Measurements from ENCODE around the gene ERBB4.

The ERBB4 gene

GRCh38 chr2:212409560-212409959, 129.0 kb downstream of the ERBB4 start:
- no peak for ATAC-seq
- TF ChIP-seq ARNTL (CRISPR knock-in tag; IDR thresholded peaks at IDR 0.05; ENCODE audit: borderline replicate concordance, low read depth): no peak
- no peak for TF ChIP-seq BACH2 (CRISPR knock-in tag; IDR thresholded peaks at IDR 0.05; ENCODE audit: borderline replicate concordance)
- TF ChIP-seq ZNF565 (CRISPR knock-in tag; conservative IDR thresholded peaks at IDR 0.05; ENCODE audit: low read depth): no peak
- no peak for TF ChIP-seq PATZ1 (CRISPR knock-in tag; IDR thresholded peaks at IDR 0.05; ENCODE audit: borderline replicate concordance)
- TF ChIP-seq TCF4 (CRISPR knock-in tag; IDR thresholded peaks at IDR 0.05; ENCODE audit: borderline replicate concordance): no peak
- TF ChIP-seq SNAI2 (CRISPR knock-in tag; IDR thresholded peaks at IDR 0.05): no peak
- TF ChIP-seq ZFP30 (CRISPR knock-in tag; IDR thresholded peaks at IDR 0.05): no peak
- no peak for TF ChIP-seq TOX (CRISPR knock-in tag; IDR thresholded peaks at IDR 0.05; ENCODE audit: borderline replicate concordance)
- TF ChIP-seq ZC3H10 (CRISPR knock-in tag; IDR thresholded peaks at IDR 0.05): no peak
- TF ChIP-seq CSDC2 (CRISPR knock-in tag; IDR thresholded peaks at IDR 0.05): no peak

- peak; percentile 25; the same call in 1 of the 3 replicates for ATAC-seq
These were observed 130.1 kb downstream of the ERBB4 start for GRCh38 chr2:212408524-212408923.

GRCh38 chr2:212406716-212407115, 131.9 kb downstream of the ERBB4 start:
- TF ChIP-seq OSR1 (CRISPR knock-in tag; IDR thresholded peaks at IDR 0.05) (no peak), ARNTL (CRISPR knock-in tag; IDR thresholded peaks at IDR 0.05; ENCODE audit: borderline replicate concordance, low read depth) (no peak), CSDC2 (CRISPR knock-in tag; IDR thresholded peaks at IDR 0.05) (no peak), TSHZ2 (CRISPR knock-in tag; IDR thresholded peaks at IDR 0.05) (no peak), PATZ1 (CRISPR knock-in tag; IDR thresholded peaks at IDR 0.05; ENCODE audit: borderline replicate concordance) (no peak), GLIS3 (CRISPR knock-in tag; IDR thresholded peaks at IDR 0.05) (no peak), POU6F1 (CRISPR knock-in tag; IDR thresholded peaks at IDR 0.05; ENCODE audit: borderline replicate concordance, low read depth) (no peak), RARB (CRISPR knock-in tag; IDR thresholded peaks at IDR 0.05) (no peak), SNAI2 (CRISPR knock-in tag; IDR thresholded peaks at IDR 0.05) (no peak), PPARA (CRISPR knock-in tag; IDR thresholded peaks at IDR 0.05; ENCODE audit: borderline replicate concordance) (no peak), TCF4 (CRISPR knock-in tag; IDR thresholded peaks at IDR 0.05; ENCODE audit: borderline replicate concordance) (no peak), CREB5 (CRISPR knock-in tag; IDR thresholded peaks at IDR 0.05; ENCODE audit: low read depth) (no peak), ZNF565 (CRISPR knock-in tag; conservative IDR thresholded peaks at IDR 0.05; ENCODE audit: low read depth) (no peak), CSRNP3 (CRISPR knock-in tag; IDR thresholded peaks at IDR 0.05) (no peak)
- ATAC-seq: no peak

More at GRCh38 chr2:212408524-212408923, 130.1 kb downstream of the ERBB4 start:
- TF ChIP-seq CSRNP3 (CRISPR knock-in tag; IDR thresholded peaks at IDR 0.05): no peak
- TF ChIP-seq ISL1 (CRISPR knock-in tag; IDR thresholded peaks at IDR 0.05): no peak
- no peak for TF ChIP-seq TOX (CRISPR knock-in tag; IDR thresholded peaks at IDR 0.05; ENCODE audit: borderline replicate concordance)
- TF ChIP-seq CSDC2 (CRISPR knock-in tag; IDR thresholded peaks at IDR 0.05): no peak

Data from SK-N-SH treated with all-trans-retinoic acid at 6 μM for 48 hours (cell line).